GM04503 (cell line): ENCODE data around the gene PSMB10.
"Not testable (repeated sequence)": the region's sequence is repeated elsewhere in the genome, so short reads cannot be mapped to it uniquely, and the experiment has no call there.

Source experiments
- DNase-seq: peaks from one replicate; pipeline ENCODE4 v3.0.0-alpha.2; 2012; ENCODE audit warnings: low read depth

The PSMB10 gene

DNA sequence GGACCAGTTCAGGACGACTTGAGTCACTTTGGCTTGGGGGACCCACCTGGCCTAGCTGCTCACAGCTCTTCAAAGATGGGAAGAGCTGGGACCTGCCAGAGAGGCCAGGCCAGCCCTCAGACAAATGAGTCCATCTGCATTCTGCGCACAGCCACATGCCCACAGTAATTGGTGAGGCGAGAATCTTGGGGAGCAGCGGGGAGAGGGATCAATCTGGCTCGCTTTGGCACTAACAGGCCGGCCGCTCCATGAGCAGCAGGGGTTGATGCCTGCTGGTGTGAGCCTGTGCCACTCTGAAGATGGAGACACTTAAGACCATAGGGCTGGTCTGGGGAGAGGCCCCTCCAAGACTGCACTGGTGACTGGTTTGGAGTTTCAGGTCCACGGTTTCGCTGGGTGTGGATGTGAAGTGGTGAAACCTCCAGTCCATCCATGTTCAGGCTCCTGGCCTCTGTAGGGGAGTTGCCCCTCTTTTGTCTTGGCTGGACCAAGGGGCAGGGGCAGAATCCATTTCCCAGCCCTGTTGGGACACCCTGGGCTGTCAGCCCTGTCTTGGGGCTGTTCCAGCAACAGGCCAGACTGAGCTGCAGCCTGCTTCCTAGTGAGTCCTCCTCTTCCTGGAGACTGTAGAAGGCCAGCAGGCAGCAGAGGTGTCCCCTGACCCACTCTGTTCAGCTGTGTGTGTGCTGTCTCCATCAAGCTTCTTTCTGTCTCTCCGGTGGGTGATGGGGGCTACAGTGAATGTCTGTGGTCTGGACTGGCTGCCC, 12.3 kb downstream of the PSMB10 start:
- DNase-seq: no peak

GRCh38 chr16:67923414-67924116, 13.1 kb downstream of the PSMB10 start:
- no peak for DNase-seq

DNA sequence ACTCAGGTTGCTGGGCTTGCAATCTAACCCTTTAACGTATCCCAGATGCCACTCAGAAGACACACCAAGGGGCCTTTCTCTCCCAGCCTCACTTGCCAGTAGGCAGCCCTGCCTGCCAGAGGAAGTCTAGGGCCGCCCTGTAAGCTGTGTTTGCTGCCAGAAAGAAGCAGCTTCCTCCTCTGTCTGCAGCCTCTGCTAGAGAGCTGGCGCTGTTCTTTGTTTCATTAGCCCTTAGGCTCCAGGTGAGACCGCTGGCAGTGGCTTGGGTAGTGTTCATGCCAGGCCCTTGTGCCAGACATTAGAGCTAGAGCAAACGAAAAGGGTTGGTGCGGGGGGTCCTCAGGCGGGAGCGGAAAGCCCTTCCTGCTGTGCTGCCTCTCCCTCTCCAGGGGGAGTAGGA, 13.9 kb downstream of the PSMB10 start:
- no peak for DNase-seq

DNA sequence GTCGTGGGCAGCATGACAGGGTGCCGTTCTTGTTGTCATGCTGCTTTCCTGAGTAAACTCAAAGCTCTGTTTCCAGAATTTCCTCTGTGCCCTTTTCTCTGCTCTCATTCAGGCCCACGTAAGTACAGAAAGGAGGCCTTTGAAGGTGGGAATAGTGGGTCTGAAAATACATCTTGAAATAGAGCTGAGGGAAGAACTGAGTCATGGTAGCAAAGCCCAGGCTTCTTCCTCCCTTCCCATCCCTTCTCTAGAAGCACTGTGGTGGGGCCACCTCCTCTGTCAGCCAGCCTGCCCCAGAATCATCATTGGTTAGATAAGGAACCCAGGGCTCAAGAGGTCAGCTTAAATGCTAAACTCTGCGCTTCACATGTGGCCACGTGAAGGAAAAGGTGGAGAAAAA, 14.4 kb downstream of the PSMB10 start:
- no peak for DNase-seq

GRCh38 chr16:67919622-67920221, 16.9 kb downstream of the PSMB10 start:
- DNase-seq: no peak

DNA sequence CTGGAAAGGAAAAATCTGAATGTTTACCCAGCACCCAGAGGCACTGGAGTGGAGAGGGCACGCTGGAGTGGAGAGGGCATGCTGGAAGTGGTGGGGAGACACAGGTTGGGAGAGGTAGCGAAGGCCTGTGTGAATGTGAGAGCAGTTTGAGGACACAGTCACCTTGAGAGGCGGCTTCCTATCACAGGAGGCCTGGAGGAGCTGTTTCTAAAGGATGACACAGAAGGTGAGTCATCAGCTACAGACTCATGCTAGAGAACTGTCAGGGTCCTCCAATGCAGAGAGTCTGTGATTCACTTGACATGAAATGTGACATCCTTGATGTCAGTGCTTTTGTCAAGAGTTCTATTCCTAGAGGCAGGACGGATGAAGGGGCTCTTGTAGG, 18.8 kb downstream of the PSMB10 start:
- DNase-seq: no peak

- no peak for DNase-seq
These were observed 19.4 kb downstream of the PSMB10 start for GRCh38 chr16:67917140-67917851.

DNA sequence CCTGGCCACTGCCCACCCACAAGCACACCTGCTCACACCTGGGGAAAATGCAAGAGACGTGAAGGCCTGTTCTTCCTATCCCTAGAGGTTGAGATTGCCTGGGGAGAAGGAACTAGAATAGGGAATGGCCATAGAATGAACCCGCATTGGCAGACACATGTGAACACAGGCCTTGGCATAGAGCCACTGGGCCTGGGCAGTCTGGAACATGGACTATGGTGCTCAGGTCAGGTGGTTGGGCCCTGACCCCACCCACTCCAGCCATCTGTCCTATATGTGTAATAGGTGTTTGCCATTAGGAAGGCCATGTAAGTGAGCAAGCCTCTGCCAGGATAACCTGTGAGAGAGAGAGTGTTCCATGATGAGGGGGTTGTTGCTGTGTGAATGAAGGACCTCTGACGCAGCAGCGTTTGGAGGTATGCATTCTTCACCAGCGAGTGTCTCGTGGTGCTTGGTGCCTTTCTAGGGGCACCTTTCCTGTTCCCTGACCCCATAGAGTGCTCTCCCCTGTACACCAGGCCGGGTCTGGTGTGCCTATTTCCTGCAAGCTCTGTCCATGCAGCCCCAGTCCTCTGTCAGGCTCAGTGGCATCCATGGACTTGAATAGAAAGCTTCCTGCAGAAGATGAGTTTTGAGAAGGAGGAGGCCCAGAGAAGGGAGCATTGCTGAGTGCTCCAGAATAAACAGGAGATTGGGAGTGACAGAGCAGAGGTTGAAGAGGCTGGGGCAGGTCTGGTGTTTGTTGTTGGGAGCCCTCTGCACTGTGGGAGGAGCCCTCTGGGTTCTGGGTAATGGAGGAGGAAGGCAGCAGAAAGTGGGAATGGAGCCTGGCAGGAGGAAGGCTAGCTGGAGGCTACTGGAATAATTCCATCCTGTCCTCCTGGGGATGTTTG, 20.6 kb downstream of the PSMB10 start:
- DNase-seq: no peak

GRCh38 chr16:67915496-67915769, 21.2 kb downstream of the PSMB10 start:
- DNase-seq: not testable (repeated sequence)

GRCh38 chr16:67914758-67915495, 21.7 kb downstream of the PSMB10 start:
- DNase-seq: no peak

DNA sequence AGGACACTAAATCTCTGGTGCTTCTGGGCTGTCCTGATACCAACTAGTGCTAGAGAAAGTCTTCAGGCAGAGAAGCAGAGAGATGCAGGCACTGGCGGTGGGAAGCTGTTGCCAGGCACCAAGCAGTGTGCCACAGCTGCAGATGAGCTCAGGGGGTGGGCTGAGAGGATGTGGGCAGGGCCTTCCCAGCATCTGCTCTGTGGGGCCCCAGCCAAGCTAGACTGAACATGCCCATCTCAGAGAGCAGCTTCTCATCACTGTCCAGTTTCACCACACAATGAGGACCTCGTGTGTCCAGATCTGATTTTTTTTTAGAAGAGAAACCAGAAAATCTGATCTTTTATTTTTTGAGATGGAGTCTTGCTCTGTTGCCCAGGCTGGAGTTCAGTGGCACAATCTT, 26.5 kb downstream of the PSMB10 start:
- no peak for DNase-seq

DNA sequence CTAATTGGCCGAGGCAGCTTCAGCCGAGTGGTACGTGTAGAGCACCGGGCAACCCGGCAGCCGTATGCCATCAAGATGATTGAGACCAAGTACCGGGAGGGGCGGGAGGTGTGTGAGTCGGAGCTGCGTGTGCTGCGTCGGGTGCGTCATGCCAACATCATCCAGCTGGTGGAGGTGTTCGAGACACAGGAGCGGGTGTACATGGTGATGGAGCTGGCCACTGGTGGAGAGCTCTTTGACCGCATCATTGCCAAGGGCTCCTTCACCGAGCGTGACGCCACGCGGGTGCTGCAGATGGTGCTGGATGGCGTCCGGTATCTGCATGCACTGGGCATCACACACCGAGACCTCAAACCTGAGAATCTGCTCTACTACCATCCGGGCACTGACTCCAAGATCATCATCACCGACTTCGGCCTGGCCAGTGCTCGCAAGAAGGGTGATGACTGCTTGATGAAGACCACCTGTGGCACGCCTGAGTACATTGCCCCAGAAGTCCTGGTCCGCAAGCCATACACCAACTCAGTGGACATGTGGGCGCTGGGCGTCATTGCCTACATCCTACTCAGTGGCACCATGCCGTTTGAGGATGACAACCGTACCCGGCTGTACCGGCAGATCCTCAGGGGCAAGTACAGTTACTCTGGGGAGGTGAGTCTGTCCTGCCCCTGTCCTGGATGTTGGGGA, 27.5 kb downstream of the PSMB10 start:
- DNase-seq: no peak

DNA sequence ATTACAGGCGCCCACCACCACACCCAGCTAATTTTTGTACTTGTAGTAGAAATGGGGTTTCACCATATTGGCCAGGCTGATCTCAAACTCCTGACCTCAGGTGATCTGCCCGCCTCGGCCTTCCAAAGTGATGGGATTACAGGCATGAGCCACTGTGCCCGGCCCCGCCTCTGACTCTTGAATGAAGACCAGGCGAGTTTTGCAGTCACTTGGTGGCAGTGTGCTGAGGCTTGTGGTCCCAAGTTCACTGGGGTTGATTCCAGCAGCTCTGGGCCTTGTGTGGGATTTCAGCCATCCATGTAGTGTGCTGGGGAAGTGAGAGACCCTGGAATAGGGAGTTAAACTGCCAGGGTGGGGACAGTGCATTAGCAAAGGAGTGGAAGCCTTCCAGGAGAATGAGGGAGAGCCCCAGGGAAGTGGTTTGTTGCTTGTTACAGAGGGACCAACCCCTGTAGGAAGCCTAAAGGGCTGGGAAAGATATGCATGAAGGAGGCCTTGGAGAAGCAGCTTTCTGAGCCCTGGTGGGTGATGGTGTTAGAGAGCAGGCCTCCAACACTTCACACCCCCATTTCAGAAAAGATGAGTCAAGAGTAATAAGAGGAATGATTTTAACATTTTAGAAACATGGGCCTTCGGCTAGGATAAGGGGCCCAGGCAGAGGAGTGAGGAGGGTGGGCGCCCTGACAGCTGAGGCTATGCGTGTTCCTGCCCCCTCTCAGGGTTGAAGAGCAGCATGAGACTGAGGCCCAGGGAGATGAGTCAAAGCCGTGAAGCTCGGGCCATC, 29.1 kb downstream of the PSMB10 start:
- no peak for DNase-seq

DNA sequence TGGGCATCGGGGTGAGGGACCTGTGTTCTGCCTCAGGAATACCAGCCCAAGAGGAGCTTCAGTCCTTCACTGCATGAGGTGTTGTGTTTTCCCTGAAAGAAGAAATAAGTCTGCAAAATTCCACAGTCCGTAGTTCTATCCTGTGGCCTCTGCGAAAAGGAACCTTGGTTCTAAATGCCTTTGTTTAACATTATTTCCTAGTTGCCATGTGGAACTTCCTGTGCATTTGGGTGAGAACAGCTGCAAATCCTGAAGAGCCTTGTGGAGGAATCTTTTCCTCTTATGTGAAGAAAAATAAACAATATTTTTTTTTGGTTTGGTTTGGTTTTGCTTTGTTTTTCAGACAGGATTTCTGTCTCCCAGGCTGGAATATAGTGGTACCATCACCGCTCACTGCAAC, 33.8 kb downstream of the PSMB10 start:
- DNase-seq: no peak

DNA sequence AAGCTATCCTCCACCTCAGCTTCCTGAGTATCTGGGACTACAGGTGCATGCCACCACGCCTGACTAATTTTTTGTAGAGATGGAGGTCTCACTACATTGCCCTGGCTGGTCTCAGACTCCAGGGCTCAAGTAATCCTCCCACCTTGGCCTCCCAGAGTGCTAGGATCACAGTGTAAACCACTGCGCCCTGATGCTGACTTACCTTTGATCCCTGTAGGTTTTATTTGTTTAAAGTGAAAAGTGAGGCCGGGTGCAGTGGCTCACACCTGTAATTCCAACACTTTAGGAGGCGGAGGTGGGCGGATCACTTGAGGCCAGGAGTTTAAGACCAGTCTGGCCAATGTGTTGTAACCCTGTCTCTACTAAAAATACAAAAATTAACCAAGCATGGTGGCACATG, 34.9 kb downstream of the PSMB10 start:
- DNase-seq: no peak

DNA sequence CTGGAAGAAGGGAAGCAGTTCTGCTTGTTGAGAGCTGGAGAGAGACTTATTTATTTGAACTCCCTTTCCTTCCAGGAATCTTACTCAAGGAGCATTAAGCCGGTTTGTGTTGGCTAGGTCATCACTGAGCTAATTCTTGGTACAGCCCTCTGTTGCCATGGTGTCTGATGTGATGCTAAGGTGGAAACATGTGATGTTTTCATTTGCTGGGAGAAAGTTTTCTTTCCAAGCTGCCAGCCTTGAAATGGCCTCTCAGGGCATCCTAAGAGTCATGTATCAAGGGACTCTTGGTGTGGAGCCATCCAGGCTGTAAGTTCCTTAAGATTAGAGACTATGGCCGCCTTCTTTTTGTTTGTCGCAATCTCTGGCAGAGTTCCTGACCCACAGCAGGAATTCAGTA, 39.4 kb downstream of the PSMB10 start:
- no peak for DNase-seq

DNA sequence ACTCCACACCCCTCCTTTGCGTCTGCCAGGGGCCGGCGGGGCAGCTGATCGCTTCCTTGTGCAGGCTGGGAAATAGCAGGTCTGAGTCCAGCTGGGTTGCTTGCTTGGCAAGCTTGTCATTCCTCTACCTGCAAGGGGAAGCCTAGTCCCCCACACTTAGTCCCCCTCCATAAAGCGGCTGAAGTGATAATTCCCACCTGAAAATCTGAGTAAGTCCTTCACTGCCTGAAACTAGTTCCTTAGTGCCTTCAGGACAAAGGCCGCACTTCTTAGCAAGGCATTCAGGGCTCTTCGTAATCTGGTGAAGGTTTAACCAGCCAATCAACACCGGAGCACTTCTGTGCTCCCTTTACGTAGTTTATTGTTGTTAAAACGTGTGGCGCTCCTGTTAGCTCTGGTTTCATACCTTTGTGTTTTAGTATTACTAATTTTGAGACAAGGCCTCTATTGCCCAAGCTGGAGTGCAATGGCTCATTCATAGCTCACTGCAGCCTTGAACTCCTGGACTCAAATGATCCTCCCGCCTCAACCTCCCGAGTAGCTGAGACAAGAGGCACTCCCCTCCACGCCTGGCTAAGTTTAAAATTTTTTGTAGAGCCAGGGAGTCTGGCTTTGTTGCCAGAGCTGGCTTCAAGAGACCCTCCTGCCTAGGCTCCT, 42.8 kb downstream of the PSMB10 start:
- DNase-seq: no peak

DNA sequence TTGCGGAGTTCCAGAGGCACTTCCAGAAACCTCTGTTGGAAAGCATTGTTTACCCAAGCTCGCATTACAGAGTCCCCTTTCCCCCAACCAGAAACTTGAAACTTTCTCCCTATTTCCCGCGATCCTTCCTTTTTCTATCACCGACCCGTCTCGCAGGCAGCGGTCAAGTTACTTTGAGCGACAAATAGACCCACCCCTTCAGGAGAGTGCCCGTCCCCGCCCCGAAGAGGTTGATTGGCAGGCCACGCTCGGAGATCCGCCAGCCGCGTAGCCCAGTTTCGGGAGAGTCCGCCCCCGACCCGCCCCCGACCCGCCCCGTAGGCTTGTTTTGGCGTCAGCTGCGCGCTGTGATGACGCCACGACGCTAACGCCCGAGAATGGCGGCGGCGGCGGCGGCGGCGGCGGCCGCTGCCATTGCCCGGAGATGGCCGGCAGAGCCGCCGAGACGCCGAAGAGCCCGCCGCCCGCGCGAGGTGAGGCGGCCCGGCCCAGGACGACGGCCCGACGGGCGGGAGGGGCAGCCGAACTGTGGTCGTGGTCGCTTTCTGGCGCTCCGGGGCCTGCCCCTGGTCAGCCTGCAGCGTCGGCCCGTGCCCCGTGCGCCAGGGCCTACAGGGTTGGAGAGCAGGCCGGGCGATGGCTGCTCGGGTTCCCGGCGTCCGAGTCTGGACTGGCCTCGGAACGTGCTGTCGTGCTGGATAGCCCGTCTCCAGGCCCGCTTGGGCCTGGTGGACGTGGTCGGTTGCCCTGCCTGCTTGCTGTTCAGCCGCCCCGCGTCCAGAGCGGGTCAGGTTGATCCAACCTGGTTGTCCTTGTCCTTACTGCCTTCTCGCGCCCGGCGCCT, 43.5 kb downstream of the PSMB10 start, which contains the start of gene PSKH1:
Gene PSKH1 (plus strand): TSS at position 356 of the 844 bp plus-strand sequence. CDS start 15,496 bp downstream, outside the sequence.
- no peak for DNase-seq
